ENCODE measurements around the gene KY.

KY gene

GRCh38 chr3:134667406-134667805 is 16.6 kb upstream of the KY start:
- no peak for DNase-seq

- no peak for DNase-seq
These were observed 16.1 kb upstream of the KY start for GRCh38 chr3:134666885-134667284.

- no peak for DNase-seq
These were observed 15.6 kb upstream of the KY start for GRCh38 chr3:134666466-134666865.

- DNase-seq: no peak
These were observed 15.2 kb upstream of the KY start for GRCh38 chr3:134666052-134666451.

GRCh38 chr3:134665243-134665642 is 14.4 kb upstream of the KY start:
- DNase-seq: no peak

- DNase-seq: peak; percentile 78
These were observed 13.1 kb upstream of the KY start for GRCh38 chr3:134663721-134664456.

GRCh38 chr3:134660046-134660441 is 9.2 kb upstream of the KY start:
- DNase-seq: no peak

GRCh38 chr3:134659391-134660045 is 8.7 kb upstream of the KY start:
- DNase-seq: no peak

GRCh38 chr3:134658555-134658954 is 7.7 kb upstream of the KY start:
- DNase-seq: no peak

GRCh38 chr3:134656211-134656800 is 5.5 kb upstream of the KY start:
- DNase-seq: no peak

- DNase-seq: no peak
These were observed 4.9 kb upstream of the KY start for GRCh38 chr3:134655706-134656105.

GRCh38 chr3:134654031-134654430 is 3.2 kb upstream of the KY start:
- DNase-seq: no peak

- no peak for DNase-seq
These were observed 2.2 kb upstream of the KY start for GRCh38 chr3:134652886-134653630.

- no peak for DNase-seq
These were observed 1.6 kb upstream of the KY start for GRCh38 chr3:134652409-134652831.

- DNase-seq: peak; percentile 84
These were observed 672 bp upstream of the KY start for GRCh38 chr3:134651347-134652041.

- no peak for DNase-seq
These were observed 1.6 kb downstream of the KY start for GRCh38 chr3:134649106-134649705.

GRCh38 chr3:134647902-134648760 is 2.7 kb downstream of the KY start:
- no peak for DNase-seq

GRCh38 chr3:134646086-134646485 is 4.7 kb downstream of the KY start:
- DNase-seq: no peak

- DNase-seq: no peak
These were observed 5.3 kb downstream of the KY start for GRCh38 chr3:134645515-134645914.

- DNase-seq: peak; percentile 85
These were observed 5.9 kb downstream of the KY start for GRCh38 chr3:134644731-134645514.
